Neural crest cell (in vitro differentiated cells): ENCODE data around the gene MALSU1. TPM values are rescaled to one million over a fixed set of nuclear protein-coding genes. Genes with fewer than 3 reads are reported as not detected.

Source experiments
- DNase-seq: peaks from one replicate; pipeline ENCODE4 v3.0.0; 2021; ENCODE audit warnings: low read depth, mixed read lengths, low spot score
- H3K27ac Mint-ChIP-seq: one replicate; pipeline ENCODE4 v1.8.0; 2021; ENCODE audit warnings: mild to moderate bottlenecking, mixed read lengths; ENCODE audit not compliant: unreplicated experiment
- H3K27me3 Mint-ChIP-seq: 2 replicates; pipeline ENCODE4 v1.8.0; 2021; ENCODE audit warnings: low read depth, mild to moderate bottlenecking, mixed read lengths
- H3K36me3 Mint-ChIP-seq: 2 replicates; pipeline ENCODE4 v1.8.0; 2021; ENCODE audit warnings: low read depth, mild to moderate bottlenecking, mixed read lengths
- H3K4me1 Mint-ChIP-seq: 2 replicates; pipeline ENCODE4 v1.8.0; 2021; ENCODE audit warnings: mixed read lengths
- H3K4me3 Mint-ChIP-seq: one replicate; pipeline ENCODE4 v1.8.0; 2021; ENCODE audit warnings: mild to moderate bottlenecking, mixed read lengths
- H3K9me3 Mint-ChIP-seq: 2 replicates; pipeline ENCODE4 v1.8.0; 2021; ENCODE audit warnings: mixed read lengths
- total RNA-seq: library from RNA; stranded (reverse); gene quantifications from 2 replicates; pipeline ENCODE4 v1.2.1, GENCODE V29; 2021
- TF ChIP-seq, protein P1 (sequence below): fragments of 200-600 bp; sonication (generic); conservative IDR thresholded peaks from 2 replicates; pipeline ENCODE4 v1.5.0; 2021; ENCODE audit warnings: antibody characterized with exemption, mild to moderate bottlenecking

Gene MALSU1
- total RNA-seq, 1 donor from 2014 or later: 56.1 TPM

DNA sequence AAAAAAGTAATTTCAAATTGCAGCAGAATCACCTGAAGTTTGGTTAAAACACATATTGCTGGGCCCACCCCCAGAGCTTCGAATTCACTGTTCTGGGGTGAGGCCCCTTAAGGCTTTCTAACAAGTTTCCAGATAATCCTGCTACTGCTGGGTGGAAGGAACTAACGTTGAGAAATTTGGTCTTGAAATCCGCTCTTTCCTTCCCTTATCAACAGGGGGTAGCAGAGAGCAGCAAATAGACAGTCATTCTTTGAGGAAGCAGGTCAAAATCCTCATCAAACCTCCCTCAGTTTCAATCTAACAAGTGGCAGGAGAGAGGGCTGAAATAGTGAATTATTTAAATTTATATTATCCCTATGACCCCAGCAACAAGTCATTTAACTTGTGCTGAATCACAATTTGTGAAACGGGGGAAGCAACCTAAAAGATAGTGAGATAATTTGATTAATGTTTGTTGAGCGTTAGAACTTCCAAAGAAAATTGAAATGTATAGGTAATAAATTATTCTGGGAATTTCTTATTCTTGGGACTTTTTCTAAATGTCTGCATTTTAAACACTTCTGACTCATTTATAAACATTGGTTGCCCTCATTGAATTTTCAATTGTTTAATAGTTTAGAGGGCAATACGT is 21.7 kb upstream of the MALSU1 start:
- Mint-ChIP-seq H3K9me3 (no peaks in the 10 kb centered on the region), H3K4me1 (no peaks in the 10 kb centered on the region), H3K27me3 (peaks cover 1% of the 10 kb centered on the region), H3K27ac (no peak overlapping the region), H3K36me3 (no peaks in the 10 kb centered on the region), H3K4me3 (no peak overlapping the region)
- TF ChIP-seq, protein P1, sequence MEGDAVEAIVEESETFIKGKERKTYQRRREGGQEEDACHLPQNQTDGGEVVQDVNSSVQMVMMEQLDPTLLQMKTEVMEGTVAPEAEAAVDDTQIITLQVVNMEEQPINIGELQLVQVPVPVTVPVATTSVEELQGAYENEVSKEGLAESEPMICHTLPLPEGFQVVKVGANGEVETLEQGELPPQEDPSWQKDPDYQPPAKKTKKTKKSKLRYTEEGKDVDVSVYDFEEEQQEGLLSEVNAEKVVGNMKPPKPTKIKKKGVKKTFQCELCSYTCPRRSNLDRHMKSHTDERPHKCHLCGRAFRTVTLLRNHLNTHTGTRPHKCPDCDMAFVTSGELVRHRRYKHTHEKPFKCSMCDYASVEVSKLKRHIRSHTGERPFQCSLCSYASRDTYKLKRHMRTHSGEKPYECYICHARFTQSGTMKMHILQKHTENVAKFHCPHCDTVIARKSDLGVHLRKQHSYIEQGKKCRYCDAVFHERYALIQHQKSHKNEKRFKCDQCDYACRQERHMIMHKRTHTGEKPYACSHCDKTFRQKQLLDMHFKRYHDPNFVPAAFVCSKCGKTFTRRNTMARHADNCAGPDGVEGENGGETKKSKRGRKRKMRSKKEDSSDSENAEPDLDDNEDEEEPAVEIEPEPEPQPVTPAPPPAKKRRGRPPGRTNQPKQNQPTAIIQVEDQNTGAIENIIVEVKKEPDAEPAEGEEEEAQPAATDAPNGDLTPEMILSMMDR: peak; percentile 80
- peak; percentile 38 for DNase-seq

DNA sequence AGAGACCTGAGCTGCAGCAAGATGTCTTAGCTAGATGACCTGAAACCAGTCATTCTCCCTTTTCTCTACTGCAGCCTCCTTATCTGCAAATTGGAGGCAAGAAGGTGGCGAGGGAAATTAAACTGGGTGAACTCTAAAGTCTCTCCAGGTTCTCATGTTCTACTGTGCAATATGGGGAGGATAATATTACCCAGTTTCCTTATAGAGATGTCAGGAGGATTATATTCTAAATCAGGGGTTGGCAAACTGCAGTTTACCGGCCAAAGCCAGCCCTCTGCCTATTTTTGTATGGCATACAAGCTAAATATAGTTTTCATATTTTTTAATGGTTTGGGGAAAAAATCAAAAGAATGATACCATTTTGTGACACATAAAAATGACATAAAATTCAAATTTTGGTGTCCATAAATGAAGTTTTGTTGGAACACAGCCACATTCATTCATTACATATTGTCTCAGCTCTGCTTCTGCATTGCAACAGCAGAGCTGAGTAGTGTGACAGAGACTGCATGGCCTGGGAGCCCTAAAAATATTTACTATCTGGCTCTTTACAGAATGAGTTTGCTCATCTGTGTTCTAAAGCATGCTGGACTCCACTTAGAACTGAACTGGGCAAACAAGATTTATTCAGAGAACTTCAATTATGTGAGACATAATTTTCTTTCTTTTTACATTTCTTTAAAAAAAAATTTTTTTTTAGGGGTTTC is 19.2 kb upstream of the MALSU1 start:
- TF ChIP-seq, protein P1: no peak
- H3K9me3 Mint-ChIP-seq: no peaks in the 10 kb centered on the region
- no peaks in the 10 kb centered on the region for H3K4me1 Mint-ChIP-seq
- H3K27ac Mint-ChIP-seq: no peak overlapping the region
- no peaks in the 10 kb centered on the region for H3K36me3 Mint-ChIP-seq
- H3K4me3 Mint-ChIP-seq: no peak overlapping the region
- no peaks in the 10 kb centered on the region for H3K27me3 Mint-ChIP-seq
- DNase-seq: no peak

DNA sequence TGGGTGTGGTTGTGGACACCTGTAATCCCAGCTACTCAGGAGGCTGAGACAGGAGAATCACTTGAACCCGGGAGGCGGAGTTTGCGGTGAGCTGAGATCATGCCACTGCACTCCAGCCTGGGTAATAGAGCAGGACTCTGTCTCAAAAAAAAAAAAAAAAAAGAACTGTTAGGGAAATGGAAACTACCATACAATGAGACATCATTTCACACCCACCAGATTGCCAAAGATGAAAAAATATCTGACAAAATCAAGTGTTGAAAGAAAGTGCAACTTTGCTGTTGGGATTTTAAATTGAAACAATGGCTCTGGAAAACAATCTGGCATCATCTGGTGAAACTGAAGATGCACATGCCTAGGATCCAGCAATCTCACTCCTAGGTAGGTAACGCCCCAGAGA is 16.1 kb upstream of the MALSU1 start:
- no peak for DNase-seq
- H3K36me3 Mint-ChIP-seq: no peaks in the 10 kb centered on the region
- TF ChIP-seq, protein P1: no peak
- no peaks in the 10 kb centered on the region for H3K4me1 Mint-ChIP-seq
- no peak overlapping the region for H3K4me3 Mint-ChIP-seq
- H3K9me3 Mint-ChIP-seq: peaks cover 2% of the 10 kb centered on the region
- no peaks in the 10 kb centered on the region for H3K27me3 Mint-ChIP-seq
- H3K27ac Mint-ChIP-seq: no peak overlapping the region

DNA sequence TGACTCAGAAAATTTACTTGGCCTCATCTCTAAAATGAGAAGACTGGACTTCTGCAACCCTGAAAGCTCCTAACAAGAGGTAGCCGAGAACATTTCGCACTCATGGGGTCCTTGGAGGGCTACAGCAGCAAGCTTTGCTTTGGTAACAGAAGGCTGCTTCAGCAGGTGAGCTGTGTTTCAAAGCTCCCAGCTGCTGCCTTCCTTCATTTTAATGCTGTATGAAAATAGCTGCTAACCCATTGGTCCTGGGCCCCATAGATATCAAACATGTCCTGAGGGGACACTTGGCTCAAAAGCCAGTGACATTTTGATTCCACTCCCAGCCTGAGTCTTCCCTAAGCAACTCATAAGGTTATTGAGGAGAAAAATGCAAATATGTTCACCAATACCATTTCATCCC is 14.3 kb upstream of the MALSU1 start:
- Mint-ChIP-seq H3K4me1 (no peaks in the 10 kb centered on the region), H3K36me3 (no peaks in the 10 kb centered on the region), H3K27me3 (no peaks in the 10 kb centered on the region), H3K27ac (no peak overlapping the region), H3K9me3 (peaks cover 2% of the 10 kb centered on the region), H3K4me3 (no peak overlapping the region)
- DNase-seq: no peak
- TF ChIP-seq, protein P1: no peak

DNA sequence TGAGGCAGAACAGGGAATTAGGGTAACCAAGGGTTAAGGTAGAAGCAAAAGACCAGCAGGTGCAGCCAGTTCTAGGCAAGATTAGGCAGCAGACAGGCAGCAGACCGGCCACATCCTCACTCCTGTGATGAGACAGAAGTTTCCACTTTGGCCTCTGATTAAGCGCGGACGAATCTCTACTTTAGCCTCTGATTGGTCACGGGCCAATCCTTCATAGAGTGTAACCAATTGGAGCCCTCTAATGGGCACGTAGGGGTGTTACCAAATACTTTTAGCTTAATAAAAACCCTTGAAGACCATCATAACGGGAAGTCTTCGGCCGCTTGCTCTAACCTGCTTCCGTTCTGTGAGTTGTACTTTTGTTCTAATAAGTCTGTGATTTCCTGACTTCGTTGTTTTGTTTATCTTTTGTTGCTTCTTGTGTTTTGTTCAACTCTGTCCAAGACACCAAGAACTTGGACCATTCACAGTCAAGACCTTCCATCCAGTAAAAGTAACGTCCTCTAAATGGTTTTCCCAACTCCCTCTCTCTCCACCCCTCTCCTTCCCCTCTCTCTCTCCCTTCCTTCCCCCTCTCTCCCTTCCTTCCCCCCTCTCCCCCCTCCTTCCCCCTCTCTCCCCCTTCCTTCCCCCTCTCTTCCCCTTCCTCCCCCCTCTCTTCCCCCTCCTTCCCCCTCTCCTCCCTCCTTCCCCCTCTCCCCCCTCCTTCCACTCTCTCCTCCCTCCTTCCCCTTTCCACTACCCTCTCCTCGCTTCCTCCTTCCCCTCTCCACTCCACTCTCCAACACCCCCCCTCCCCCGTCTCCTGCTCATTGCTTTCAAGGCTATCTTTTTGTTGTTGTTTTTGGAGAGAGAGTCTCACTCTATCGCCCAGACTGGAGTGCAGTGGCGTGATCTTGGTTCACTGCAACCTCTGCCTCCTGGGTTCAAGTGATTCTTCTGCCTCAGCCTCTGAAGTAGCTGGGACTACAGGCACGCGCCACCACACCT is 13.2 kb upstream of the MALSU1 start:
- no peaks in the 10 kb centered on the region for H3K4me1 Mint-ChIP-seq
- H3K36me3 Mint-ChIP-seq: no peaks in the 10 kb centered on the region
- DNase-seq: no peak
- TF ChIP-seq, protein P1: no peak
- no peak overlapping the region for H3K27ac Mint-ChIP-seq
- peaks cover 2% of the 10 kb centered on the region for H3K9me3 Mint-ChIP-seq
- H3K4me3 Mint-ChIP-seq: no peak overlapping the region
- no peaks in the 10 kb centered on the region for H3K27me3 Mint-ChIP-seq
